Skeletal muscle cell (primary cell): ENCODE measurements around the gene DCTD.

Source experiments
- DNase-seq: peaks from one replicate; pipeline ENCODE4 v3.0.0-alpha.2; 2010; ENCODE audit warnings: low read depth
- H3K4me3 ChIP-seq: 2 replicates; pipeline ENCODE4 v1.5.1; 2011; ENCODE audit warnings: low read depth, mild to moderate bottlenecking, control low read depth, low read length, moderate library complexity

DCTD gene

DNA sequence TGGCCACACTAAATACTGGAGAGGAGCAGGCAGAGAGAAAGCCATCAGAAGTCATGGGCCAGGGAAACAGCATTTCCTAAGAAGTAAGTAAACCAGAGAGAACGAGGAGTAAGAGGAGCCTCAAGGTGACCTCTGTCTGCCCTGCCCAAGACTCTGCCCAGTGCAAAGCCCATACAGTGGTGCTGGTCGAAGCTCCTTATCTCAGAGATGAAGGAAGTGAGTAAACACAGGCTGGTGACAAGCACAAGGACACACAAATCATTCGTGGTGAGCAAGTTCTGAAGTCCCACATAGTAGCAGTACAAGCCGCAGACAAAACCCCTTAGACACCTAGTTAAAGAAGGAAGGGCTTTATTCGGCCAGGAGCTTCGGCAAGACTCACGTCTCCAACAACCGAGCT lies 62.7 kb downstream of the DCTD start:
- DNase-seq, result no peak
- no peak overlapping the region for H3K4me3 ChIP-seq

DNA sequence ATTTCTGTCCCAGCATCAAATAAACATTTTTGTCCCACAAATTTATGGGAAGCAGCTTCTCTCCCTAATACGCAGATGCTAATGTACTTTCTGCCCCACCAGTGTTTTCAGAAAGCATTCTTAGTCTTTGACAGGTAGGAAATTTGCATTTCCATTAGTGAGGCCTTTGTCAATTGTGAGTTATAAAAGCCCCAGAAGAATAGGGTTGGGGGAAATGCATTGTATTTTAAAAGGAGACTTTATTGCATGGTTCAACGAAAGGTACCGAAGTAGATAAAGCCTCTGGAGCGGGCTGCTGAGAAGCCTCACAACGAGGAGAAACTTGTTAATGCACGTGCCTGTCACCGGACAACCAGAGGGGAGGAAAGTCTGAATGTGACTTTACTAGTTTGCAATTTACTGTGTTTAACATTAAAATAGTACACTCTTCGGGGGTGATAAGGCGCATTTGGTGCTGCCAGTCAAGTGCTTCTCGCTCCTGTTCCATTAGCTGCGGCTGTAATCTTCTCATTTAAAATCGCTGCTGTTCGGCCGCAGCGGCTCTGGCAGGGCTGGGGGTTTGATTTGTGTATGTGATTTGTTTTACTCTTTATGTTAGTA lies 63.4 kb downstream of the DCTD start:
- no peak for DNase-seq
- no peak overlapping the region for H3K4me3 ChIP-seq

DNA sequence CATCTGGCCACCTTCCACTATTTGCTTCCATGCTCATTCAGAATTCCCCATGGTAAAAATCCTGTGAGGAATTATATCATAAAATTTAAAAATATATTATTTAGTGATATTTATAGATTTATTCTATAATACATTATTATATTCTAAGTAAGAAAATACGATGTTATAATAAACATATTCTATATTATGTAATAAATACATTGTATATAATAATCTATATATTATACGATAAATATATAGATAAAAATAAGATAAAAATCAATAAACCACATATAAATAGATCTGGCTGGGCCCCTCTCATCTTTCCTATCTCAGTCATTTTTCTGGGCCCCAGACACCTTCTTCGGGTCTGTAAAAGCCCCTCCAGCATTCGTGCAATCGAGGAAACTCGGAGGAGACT lies 68.5 kb downstream of the DCTD start:
- DNase-seq, result no peak
- no peak overlapping the region for H3K4me3 ChIP-seq

DNA sequence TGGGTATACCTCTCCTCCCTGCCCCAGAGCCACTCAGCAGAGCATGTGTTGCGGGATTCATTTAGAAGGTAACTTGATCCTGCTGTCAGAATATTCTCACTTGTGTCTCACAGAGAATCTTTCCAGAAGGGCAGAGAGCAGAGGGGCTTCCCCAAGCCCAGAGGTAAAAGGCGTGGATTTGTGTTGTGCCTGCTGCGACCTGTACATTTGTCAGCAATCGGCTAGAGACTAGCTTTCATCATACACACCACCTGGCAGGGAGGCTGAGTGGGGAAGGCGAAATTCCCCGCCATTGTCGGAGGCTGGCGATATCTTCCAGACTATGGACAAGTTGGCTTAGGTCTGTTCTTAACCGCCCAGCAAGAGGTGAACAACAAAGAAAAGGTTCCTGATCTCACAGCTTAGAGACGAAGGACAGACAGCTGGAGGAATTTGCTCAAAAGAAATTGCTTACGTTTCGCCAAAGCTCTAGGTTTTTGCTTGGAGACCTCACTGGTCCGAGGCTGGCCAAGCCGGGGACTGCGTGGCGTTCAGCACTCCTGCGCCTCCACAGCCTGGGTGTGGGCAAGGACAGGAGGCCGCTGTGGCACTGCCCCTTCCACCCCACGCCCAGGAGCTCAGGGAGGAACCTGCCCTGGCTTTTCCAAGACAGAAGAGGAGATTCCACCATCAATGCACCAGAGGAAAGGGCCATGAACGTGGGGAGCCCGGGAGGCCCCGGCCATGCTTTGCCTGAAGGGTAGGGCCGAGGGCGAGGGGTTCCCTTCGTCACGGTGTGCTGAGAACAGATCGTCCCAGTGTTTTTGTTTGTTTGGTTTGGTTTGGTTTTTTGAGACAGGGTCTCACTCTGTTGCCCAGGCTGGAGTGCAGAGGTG lies 69.4 kb downstream of the DCTD start:
- DNase-seq, result no peak
- H3K4me3 ChIP-seq, result no peak overlapping the region

DNA sequence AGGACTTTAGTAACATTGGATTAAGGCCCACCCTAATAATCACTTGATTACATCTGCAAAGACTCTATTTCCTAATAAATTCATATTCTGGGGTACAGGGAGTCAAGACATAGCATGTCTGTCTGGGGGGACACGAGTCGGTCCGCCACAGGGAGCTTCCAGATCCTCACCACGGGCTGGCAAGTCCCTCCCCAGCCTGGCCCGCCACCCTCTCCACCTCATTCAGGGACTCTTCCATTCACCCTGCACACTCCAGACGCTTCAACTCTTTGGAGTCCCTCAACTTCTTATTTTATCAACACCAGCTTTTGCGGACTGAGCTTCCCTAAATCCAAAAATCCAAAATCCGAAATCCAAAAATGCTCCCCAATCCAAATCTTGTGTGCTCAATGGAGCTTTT lies 71.2 kb downstream of the DCTD start:
- no peak for DNase-seq
- H3K4me3 ChIP-seq, result no peak overlapping the region

DNA sequence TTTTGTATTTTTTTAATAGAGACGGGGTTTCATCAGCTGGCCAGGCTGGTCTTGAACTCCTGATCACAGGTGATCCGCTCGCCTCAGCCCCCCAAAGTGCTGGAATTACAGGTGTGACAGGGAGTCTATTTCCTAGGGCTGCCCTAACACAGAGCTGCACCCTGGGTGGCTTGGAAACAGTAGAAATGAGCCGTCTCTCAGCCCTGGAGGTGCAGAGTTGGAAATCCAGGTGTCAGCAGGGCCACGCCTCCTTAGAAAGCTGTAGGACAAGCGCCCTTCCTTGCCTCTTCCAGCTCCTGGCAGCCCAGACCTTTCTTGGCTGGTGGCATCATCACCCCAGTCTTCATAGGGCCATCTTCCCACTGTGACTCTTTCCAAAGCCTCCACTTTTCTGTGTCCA lies 71.6 kb downstream of the DCTD start:
- no peak for DNase-seq
- H3K4me3 ChIP-seq, result no peak overlapping the region

DNA sequence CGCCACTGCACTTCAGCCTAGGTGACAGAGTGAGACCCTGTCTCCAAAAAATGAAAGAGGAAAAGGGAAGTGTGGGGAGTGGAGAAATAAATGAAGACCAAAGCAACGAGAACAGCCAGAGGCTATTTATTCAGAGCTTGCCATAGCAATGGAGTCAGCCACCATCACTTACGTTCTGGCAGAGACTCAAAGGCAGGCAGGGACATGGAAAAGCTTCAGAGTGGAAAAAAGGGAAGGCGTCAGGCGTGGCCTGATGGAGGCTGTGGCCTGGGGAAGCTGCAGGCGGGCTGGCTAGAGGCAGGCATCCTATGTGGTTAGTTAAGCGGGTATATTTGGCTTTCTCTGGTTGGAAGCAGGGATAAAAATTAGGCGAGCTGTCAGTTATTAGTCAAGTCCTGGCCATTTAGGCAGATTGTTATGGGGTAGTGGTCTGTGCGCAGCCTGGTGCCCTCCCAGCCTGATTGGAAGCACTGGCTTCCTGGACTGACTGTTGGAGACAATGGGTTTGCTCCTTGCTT lies 73.3 kb downstream of the DCTD start:
- H3K4me3 ChIP-seq, result no peak overlapping the region
- DNase-seq, result no peak

DNA sequence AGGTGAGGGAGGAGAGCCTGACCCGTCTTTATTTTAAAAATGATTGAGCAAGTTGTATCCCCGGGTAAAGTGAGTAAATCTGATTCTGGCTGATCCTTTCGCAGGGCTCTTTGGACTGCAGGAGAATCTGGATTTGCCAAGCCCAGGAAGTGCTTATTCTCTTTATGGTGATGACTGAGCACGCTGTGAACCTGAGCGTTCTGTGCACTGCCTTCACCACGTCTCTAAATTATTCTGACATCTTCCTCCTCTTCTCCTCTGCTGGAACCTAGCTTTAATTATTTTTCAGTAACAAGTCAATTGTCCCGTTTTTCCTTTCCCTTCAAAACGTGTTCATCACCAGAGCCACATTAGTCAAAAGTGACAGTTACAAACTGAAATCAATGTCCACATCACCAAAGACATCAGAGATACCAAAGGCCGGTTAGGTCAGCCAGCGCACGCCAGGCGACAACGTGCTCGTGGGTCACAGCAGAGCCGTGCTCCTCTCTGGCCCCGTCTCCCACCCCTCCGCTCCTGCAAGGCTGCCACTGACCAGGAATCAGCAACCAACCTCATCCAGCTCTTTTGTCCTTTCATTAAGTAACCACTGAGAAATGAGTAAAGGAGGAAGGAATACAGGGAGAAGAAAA lies 74.3 kb downstream of the DCTD start:
- DNase-seq, result no peak
- no peak overlapping the region for H3K4me3 ChIP-seq

DNA sequence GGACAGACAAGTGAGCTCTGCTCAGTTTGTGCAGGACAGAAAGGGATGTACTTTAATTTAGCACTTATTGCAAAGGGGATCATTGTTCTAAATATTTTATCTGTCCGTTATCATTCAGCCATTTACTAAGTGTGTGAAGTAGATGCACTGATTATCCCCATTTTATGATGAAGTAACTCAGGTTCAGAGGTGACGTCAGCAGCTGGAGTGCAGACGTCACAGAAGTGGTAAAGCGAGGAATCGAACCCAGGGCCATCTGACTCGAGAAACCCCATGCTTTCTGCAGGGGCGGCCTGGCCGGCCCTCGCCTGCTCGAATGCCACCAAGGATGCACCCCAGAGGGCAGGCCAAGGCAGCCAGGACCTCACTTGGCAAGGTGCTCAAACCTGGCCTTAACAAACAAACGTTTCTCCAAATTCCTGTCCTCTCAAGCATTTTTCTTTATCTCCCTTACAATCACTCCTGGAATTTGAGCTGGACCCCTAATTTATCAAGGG lies 75.0 kb downstream of the DCTD start:
- no peak for DNase-seq
- no peak overlapping the region for H3K4me3 ChIP-seq

DNA sequence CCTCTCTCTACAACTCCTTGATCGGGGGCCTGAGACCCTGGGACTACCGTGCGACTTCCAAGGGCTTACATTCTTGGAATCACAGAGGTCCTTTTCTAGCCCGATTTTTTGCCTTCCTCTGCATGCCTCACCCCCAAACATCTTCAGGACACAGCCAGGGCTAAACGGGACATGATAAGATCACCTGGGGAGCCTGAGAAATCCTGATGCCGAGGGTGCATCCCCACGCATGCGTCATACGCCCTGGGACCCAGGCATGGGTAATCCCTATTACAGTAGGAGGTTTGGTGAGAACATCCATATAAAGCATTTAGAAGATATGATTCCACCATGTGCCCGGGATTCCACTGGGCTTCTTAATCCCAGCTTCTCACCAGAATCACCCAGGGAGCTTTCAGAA lies 77.1 kb downstream of the DCTD start:
- no peak overlapping the region for H3K4me3 ChIP-seq
- no peak for DNase-seq
